ENCODE results near the gene ALCAM. TPM values are rescaled to one million over a fixed set of nuclear protein-coding genes. Genes with fewer than 3 reads are reported as not detected.

ALCAM gene
- total RNA-seq, 1 experiment from 2014 or later: 36.8 TPM

GRCh38 chr3:105394177-105394576, 27.5 kb downstream of the ALCAM start:
- DNase-seq (ENCODE audit: low spot score): peak; percentile 30
- Histone ChIP-seq H3K9me3 (ENCODE audit: low read depth, low read length, poor library complexity, severe bottlenecking) (peaks cover 19% of the 10 kb centered on the region), H3K36me3 (ENCODE audit: insufficient read depth, low read length, poor library complexity, severe bottlenecking) (no peaks in the 10 kb centered on the region), H3K27ac (ENCODE audit: low read depth, low read length, poor library complexity, severe bottlenecking) (no peak overlapping the region), H3K4me1 (ENCODE audit: insufficient read depth, low read length, poor library complexity, severe bottlenecking) (no peaks in the 10 kb centered on the region), H3K4me3 (ENCODE audit: low read depth, low read length, poor library complexity, severe bottlenecking) (no peak overlapping the region), H3K27me3 (replicated peaks; ENCODE audit: insufficient read depth, low read depth, low read length, poor library complexity) (no peaks in the 10 kb centered on the region)
- ChIA-PET CTCF (no interaction called here), POLR2A (ENCODE audit: low non-redundant PET) (no interaction called here)
- intact Hi-C loops (cut with micrococcal nuclease; ENCODE audit: unreplicated experiment): no loop called here
- BruUV-seq (replicated peaks): no TSS peak
- TF ChIP-seq EZH2 (IDR thresholded peaks at IDR 0.05; ENCODE audit: borderline replicate concordance, low read depth, low read length, poor library complexity, severe bottlenecking) (no peak), CTCF (conservative IDR thresholded peaks at IDR 0.05; ENCODE audit: low read depth, low read length) (no peak)

DNA sequence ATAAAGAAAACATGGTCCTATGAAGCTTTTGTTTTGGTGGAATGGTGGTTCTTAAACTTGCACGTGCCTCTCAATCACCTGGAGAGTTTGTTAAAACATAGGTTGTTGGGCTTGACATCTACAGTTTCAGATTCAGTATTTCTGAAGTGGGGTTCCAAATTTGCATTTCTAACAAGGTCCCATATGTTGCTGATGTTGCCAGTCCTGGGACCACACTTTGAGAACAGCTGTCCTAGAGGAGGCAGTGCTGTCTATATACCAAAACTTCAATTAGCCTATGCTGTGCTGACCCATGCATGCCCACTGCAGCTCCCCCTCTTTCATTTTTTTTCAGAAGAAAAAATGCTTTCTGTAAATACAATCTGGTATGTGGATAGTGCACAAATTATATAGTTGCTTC, 31.3 kb downstream of the ALCAM start:
- peaks cover 3% of the 10 kb centered on the region for H3K9me3 ChIP-seq (ENCODE audit: low read depth, low read length, poor library complexity, severe bottlenecking)
- POLR2A ChIA-PET (ENCODE audit: low non-redundant PET): no interaction called here

GRCh38 chr3:105398437-105398836, 31.7 kb downstream of the ALCAM start:
- intact Hi-C loops (cut with micrococcal nuclease; ENCODE audit: unreplicated experiment): no loop called here
- no TSS peak for BruUV-seq (replicated peaks)
- Histone ChIP-seq H3K9me3 (ENCODE audit: low read depth, low read length, poor library complexity, severe bottlenecking) (no peaks in the 10 kb centered on the region), H3K4me1 (ENCODE audit: insufficient read depth, low read length, poor library complexity, severe bottlenecking) (peaks cover 4% of the 10 kb centered on the region), H3K27me3 (replicated peaks; ENCODE audit: insufficient read depth, low read depth, low read length, poor library complexity) (no peaks in the 10 kb centered on the region), H3K36me3 (ENCODE audit: insufficient read depth, low read length, poor library complexity, severe bottlenecking) (no peaks in the 10 kb centered on the region), H3K4me3 (ENCODE audit: low read depth, low read length, poor library complexity, severe bottlenecking) (no peak overlapping the region), H3K27ac (ENCODE audit: low read depth, low read length, poor library complexity, severe bottlenecking) (no peak overlapping the region)
- CTCF ChIA-PET: no interaction called here
- no peak for TF ChIP-seq EZH2 (IDR thresholded peaks at IDR 0.05; ENCODE audit: borderline replicate concordance, low read depth, low read length, poor library complexity, severe bottlenecking)
- no peak for TF ChIP-seq CTCF (conservative IDR thresholded peaks at IDR 0.05; ENCODE audit: low read depth, low read length)
- no peak for DNase-seq (ENCODE audit: low spot score)
- POLR2A ChIA-PET (ENCODE audit: low non-redundant PET): no interaction called here

More for the DNA sequence above, 31.3 kb downstream of the ALCAM start:
- no peak for DNase-seq (ENCODE audit: low spot score)
- Histone ChIP-seq H3K4me3 (ENCODE audit: low read depth, low read length, poor library complexity, severe bottlenecking) (no peak overlapping the region), H3K36me3 (ENCODE audit: insufficient read depth, low read length, poor library complexity, severe bottlenecking) (no peaks in the 10 kb centered on the region), H3K4me1 (ENCODE audit: insufficient read depth, low read length, poor library complexity, severe bottlenecking) (peaks cover 4% of the 10 kb centered on the region), H3K27ac (ENCODE audit: low read depth, low read length, poor library complexity, severe bottlenecking) (no peak overlapping the region), H3K27me3 (replicated peaks; ENCODE audit: insufficient read depth, low read depth, low read length, poor library complexity) (no peaks in the 10 kb centered on the region)
- no TSS peak for BruUV-seq (replicated peaks)
- intact Hi-C loops (cut with micrococcal nuclease; ENCODE audit: unreplicated experiment): no loop called here
- TF ChIP-seq EZH2 (IDR thresholded peaks at IDR 0.05; ENCODE audit: borderline replicate concordance, low read depth, low read length, poor library complexity, severe bottlenecking): no peak
- CTCF ChIA-PET: no interaction called here

- H3K9me3 ChIP-seq (ENCODE audit: low read depth, low read length, poor library complexity, severe bottlenecking): no peaks in the 10 kb centered on the region
- peaks cover 4% of the 10 kb centered on the region for H3K4me1 ChIP-seq (ENCODE audit: insufficient read depth, low read length, poor library complexity, severe bottlenecking)
- TF ChIP-seq CTCF (conservative IDR thresholded peaks at IDR 0.05; ENCODE audit: low read depth, low read length) (no peak), EZH2 (IDR thresholded peaks at IDR 0.05; ENCODE audit: borderline replicate concordance, low read depth, low read length, poor library complexity, severe bottlenecking) (no peak)
- DNase-seq (ENCODE audit: low spot score): no peak
- H3K36me3 ChIP-seq (ENCODE audit: insufficient read depth, low read length, poor library complexity, severe bottlenecking): no peaks in the 10 kb centered on the region
- BruUV-seq (replicated peaks): no TSS peak
- ChIA-PET POLR2A (ENCODE audit: low non-redundant PET) (no interaction called here), CTCF (no interaction called here)
- no peaks in the 10 kb centered on the region for H3K27me3 ChIP-seq (replicated peaks; ENCODE audit: insufficient read depth, low read depth, low read length, poor library complexity)
- no peak overlapping the region for H3K4me3 ChIP-seq (ENCODE audit: low read depth, low read length, poor library complexity, severe bottlenecking)
- intact Hi-C loops (cut with micrococcal nuclease; ENCODE audit: unreplicated experiment): no loop called here
- H3K27ac ChIP-seq (ENCODE audit: low read depth, low read length, poor library complexity, severe bottlenecking): no peak overlapping the region
Observed at GRCh38 chr3:105399062-105399461, 32.4 kb downstream of the ALCAM start.
